Measurements from ENCODE around the gene MAPK12.
"Not testable (repeated sequence)": the region's sequence is repeated elsewhere in the genome, so short reads cannot be mapped to it uniquely, and the experiment has no call there.

The MAPK12 gene

DNA sequence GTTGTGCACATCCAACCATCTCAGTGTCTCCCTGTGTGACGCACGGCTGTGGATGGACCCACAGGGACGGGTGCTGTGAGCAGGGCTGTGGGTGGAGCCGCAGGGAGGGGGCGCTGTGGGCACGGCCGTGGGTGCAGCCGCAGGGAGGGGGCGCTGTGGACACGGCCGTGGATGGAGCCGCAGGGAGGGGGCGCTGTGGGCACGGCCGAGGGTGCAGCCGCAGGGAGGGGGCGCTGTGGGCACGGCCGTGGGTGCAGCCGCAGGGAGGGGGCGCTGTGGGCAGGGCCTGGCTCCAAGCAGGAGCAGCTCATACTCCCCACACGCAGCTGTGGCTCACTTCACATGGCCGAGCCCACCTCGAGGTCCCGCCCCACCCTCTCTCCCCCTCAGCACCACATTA, 14.7 kb upstream of the MAPK12 start:
- H3K9me3 ChIP-seq (ENCODE audit: control insufficient read depth, insufficient read depth, low read length) = no peaks in the 10 kb centered on the region
- no peak overlapping the region for H3K4me3 ChIP-seq (ENCODE audit: low read depth, low read length)
- H3K4me1 ChIP-seq (ENCODE audit: control insufficient read depth, insufficient read depth, low read length) = no peaks in the 10 kb centered on the region
- H3K36me3 ChIP-seq (ENCODE audit: control insufficient read depth, insufficient read depth, low read length) = peaks cover 64% of the 10 kb centered on the region
- H3K9ac ChIP-seq (ENCODE audit: low read depth, low read length) = no peak overlapping the region
- peaks cover 2% of the 10 kb centered on the region for H3K27me3 ChIP-seq (ENCODE audit: control insufficient read depth, insufficient read depth, low read length)

DNA sequence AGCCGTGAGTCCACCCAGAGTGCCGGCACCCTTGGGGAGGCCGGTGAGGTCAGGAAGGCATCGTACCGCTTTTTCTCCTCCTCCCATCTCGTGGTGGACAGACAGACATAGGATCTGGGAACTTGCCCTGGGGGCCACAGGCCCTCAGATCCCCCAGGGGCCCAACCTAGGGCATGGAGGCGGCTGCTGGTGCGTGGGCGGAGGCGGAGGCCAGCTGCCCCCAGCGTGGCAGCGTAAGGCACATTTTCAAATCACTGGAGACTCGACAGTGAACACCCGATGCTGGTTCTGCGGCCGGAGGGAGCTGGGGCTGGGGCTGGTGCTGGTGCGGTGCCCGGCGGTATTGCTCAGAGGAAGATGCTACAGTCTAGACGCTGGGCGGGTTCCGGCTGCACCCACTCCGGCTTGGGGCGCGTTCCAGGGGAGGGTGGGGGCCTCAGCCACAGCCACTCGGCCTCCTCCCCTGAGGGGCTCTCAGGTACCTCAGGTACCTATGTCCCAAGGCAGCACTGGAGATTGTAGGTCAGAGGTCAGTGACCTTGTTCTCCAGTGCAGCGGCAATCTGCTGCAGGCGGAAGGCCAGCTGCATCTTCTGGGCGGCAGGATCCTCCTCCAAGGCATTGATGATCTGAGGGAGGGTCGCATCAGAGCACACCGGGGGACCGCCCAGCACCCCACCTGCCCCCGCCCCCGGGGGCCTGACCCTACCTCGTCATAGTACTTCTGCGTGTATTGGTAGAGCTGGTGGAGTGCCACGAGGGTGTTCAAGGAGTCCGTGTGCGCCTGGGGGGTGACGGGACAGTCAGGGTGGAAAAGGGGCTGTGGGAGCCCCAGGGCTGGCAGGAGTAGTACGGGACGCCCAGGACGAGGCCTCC, 13.9 kb upstream of the MAPK12 start:
- Histone ChIP-seq H3K4me1 (ENCODE audit: control insufficient read depth, insufficient read depth, low read length) (no peaks in the 10 kb centered on the region), H3K27me3 (ENCODE audit: control insufficient read depth, insufficient read depth, low read length) (peaks cover 4% of the 10 kb centered on the region), H3K36me3 (ENCODE audit: control insufficient read depth, insufficient read depth, low read length) (peaks cover 58% of the 10 kb centered on the region), H3K4me3 (ENCODE audit: low read depth, low read length) (no peak overlapping the region), H3K9ac (ENCODE audit: low read depth, low read length) (no peak overlapping the region), H3K9me3 (ENCODE audit: control insufficient read depth, insufficient read depth, low read length) (no peaks in the 10 kb centered on the region)

DNA sequence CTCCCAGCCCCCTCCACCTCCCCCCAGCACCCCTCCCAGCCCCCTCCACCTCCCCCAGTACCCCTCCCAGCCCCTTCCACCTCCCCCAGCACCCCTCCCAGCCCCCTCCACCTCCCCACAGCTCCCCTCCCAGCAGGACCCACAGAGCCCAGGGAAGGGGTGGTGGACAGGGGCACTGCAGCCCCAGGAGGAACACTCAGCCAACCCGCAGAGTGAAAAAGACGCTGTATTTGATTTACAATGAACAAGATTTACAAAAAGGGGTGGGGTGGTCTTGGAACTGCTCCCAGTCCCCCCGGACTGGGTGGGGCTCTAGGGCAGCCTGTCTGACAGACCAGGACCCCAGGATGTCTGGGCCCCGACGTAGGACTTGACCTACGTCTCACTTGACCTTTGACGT, 13.3 kb upstream of the MAPK12 start:
- Histone ChIP-seq H3K36me3 (ENCODE audit: control insufficient read depth, insufficient read depth, low read length) (peaks cover 54% of the 10 kb centered on the region), H3K9ac (ENCODE audit: low read depth, low read length) (no peak overlapping the region), H3K27me3 (ENCODE audit: control insufficient read depth, insufficient read depth, low read length) (peaks cover 4% of the 10 kb centered on the region), H3K9me3 (ENCODE audit: control insufficient read depth, insufficient read depth, low read length) (no peaks in the 10 kb centered on the region), H3K4me3 (ENCODE audit: low read depth, low read length) (no peak overlapping the region), H3K4me1 (ENCODE audit: control insufficient read depth, insufficient read depth, low read length) (no peaks in the 10 kb centered on the region)

DNA sequence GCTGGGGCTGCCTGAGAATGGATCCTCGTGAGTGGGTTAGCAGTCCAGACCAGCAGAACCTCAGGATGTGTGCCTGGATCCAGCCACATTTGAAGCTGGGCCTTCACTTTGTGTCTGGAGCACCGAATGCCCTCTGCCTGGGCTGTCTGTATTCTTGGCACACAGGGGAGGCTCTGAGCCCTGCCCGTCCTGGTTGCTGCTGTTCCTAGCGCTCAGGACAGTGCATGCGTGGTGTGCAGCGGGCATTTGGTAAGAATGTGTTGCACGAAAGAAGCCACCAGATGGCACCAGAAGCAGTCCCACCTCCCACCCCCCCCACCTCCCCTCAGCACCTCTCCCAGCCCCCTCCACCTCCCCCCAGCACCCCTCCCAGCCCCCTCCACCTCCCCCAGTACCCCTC, 12.8 kb upstream of the MAPK12 start:
- H3K27me3 ChIP-seq (ENCODE audit: control insufficient read depth, insufficient read depth, low read length) = peaks cover 9% of the 10 kb centered on the region
- no peaks in the 10 kb centered on the region for H3K4me1 ChIP-seq (ENCODE audit: control insufficient read depth, insufficient read depth, low read length)
- H3K36me3 ChIP-seq (ENCODE audit: control insufficient read depth, insufficient read depth, low read length) = peaks cover 49% of the 10 kb centered on the region
- H3K4me3 ChIP-seq (ENCODE audit: low read depth, low read length) = no peak overlapping the region
- no peak overlapping the region for H3K9ac ChIP-seq (ENCODE audit: low read depth, low read length)
- no peaks in the 10 kb centered on the region for H3K9me3 ChIP-seq (ENCODE audit: control insufficient read depth, insufficient read depth, low read length)

DNA sequence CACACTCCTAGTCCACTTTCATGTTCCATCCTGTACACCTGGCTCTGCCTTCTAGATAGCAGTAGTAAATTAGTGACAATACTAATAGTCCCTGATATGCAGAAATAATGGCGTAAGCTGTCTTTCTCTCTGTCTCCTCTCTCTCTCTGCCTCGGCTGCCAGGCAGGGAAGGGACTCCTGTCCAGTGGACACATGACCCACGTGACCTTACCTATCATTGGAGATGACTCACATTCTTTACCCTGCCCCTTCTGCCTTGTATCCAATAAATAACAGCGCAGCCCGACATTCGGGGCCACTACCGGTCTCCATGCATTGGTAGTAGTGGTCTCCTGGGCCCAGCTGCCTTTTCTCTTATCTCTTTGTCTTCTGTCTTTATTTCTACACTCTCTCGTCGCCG, 12.3 kb upstream of the MAPK12 start:
- not testable (repeated sequence) for H3K4me3 ChIP-seq (ENCODE audit: low read depth, low read length); H3K9me3 ChIP-seq (ENCODE audit: control insufficient read depth, insufficient read depth, low read length); H3K4me1 ChIP-seq (ENCODE audit: control insufficient read depth, insufficient read depth, low read length); H3K9ac ChIP-seq (ENCODE audit: low read depth, low read length)
- Histone ChIP-seq H3K27me3 (ENCODE audit: control insufficient read depth, insufficient read depth, low read length) (peaks cover 14% of the 10 kb centered on the region), H3K36me3 (ENCODE audit: control insufficient read depth, insufficient read depth, low read length) (peaks cover 44% of the 10 kb centered on the region)

DNA sequence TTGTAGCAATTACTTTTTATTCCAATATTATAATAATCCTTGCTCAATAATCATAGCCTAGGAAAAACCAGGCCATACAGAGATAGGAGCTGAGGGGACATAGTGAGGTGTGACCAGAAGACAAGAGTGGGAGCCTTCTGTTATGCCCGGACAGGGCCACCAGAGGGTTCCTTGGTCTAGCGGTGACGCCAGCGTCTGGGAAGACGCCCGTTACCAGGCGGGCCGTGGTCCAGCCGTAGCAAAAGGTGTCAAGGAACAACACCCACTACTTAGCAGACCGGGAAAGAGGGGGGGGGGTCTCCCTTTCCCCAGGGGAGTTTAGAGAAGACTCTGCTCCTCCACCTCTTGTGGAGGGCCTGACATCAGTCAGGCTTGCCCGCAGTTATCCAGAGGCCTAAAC, 11.9 kb upstream of the MAPK12 start:
- not testable (repeated sequence) for H3K4me3 ChIP-seq (ENCODE audit: low read depth, low read length); H3K9ac ChIP-seq (ENCODE audit: low read depth, low read length); H3K9me3 ChIP-seq (ENCODE audit: control insufficient read depth, insufficient read depth, low read length); H3K4me1 ChIP-seq (ENCODE audit: control insufficient read depth, insufficient read depth, low read length)
- Histone ChIP-seq H3K27me3 (ENCODE audit: control insufficient read depth, insufficient read depth, low read length) (peaks cover 18% of the 10 kb centered on the region), H3K36me3 (ENCODE audit: control insufficient read depth, insufficient read depth, low read length) (peaks cover 39% of the 10 kb centered on the region)

DNA sequence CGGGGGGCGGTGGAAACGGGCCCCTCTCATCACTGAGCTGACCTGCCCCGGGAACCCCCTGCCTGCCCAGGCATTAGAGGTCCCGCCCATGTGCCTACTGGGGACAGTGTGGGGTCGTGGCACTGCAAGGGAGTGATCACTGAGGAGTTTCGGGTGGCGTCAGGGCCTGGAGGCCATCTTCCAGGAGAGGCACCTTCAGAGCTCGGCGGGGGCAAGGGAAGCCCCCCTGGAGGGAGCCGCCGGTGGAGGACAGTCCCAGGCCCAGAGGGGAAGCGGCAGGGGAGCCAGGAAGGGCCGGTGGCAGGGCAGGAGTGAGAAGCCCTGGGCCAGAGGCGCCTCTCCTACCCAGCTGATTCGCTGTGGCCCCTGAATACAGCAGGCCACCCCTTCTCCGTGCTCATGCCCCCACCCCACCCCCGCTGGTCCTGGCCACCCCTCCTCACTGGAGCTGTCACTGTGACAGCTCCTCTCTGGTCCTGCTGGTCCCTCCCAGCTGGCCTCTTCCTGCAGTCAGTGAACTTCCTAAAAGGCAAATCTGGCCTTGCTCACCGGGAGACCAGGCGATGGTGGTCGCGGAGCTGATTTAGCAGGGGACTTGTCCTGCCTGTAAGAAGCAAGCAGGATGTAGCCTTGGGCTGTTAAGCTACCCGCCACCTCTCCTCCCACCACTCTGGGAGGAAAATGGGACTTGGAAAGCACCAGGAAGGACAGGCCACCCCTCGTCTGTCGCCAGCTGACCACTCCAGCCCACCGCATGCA, 10.7 kb upstream of the MAPK12 start:
- Histone ChIP-seq H3K36me3 (ENCODE audit: control insufficient read depth, insufficient read depth, low read length) (peaks cover 28% of the 10 kb centered on the region), H3K27me3 (ENCODE audit: control insufficient read depth, insufficient read depth, low read length) (peaks cover 23% of the 10 kb centered on the region), H3K9ac (ENCODE audit: low read depth, low read length) (no peak overlapping the region), H3K4me3 (ENCODE audit: low read depth, low read length) (peak overlapping the region; percentile 37), H3K9me3 (ENCODE audit: control insufficient read depth, insufficient read depth, low read length) (no peaks in the 10 kb centered on the region), H3K4me1 (ENCODE audit: control insufficient read depth, insufficient read depth, low read length) (no peaks in the 10 kb centered on the region)

DNA sequence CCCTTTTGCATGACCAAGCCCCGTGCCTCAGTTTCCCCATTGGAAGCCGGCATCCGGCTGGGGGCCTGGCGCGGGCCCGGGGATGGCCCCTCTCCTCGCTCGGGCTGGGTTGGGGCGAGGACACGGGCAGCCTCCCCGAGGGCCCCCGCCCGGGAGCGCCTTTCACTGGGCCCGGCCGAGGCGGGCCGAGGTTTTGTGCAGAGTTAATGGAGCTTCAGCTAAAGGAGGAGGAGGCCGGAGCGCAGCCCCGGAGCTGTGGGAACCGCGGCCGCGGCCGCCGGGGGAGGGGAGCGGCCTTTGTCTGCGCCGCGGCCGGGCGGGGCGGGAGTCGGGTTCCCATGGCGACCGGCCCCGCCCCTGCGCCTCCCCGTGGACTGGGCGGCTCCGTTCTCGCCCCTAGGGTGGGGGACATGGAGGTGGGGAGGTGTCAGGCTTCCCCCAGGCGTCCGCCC, 10.1 kb upstream of the MAPK12 start:
- no peaks in the 10 kb centered on the region for H3K4me1 ChIP-seq (ENCODE audit: control insufficient read depth, insufficient read depth, low read length)
- H3K27me3 ChIP-seq (ENCODE audit: control insufficient read depth, insufficient read depth, low read length) = peaks cover 28% of the 10 kb centered on the region
- H3K4me3 ChIP-seq (ENCODE audit: low read depth, low read length) = peak overlapping the region; percentile 41
- H3K36me3 ChIP-seq (ENCODE audit: control insufficient read depth, insufficient read depth, low read length) = peaks cover 21% of the 10 kb centered on the region
- H3K9ac ChIP-seq (ENCODE audit: low read depth, low read length) = no peak overlapping the region
- H3K9me3 ChIP-seq (ENCODE audit: control insufficient read depth, insufficient read depth, low read length) = no peaks in the 10 kb centered on the region

DNA sequence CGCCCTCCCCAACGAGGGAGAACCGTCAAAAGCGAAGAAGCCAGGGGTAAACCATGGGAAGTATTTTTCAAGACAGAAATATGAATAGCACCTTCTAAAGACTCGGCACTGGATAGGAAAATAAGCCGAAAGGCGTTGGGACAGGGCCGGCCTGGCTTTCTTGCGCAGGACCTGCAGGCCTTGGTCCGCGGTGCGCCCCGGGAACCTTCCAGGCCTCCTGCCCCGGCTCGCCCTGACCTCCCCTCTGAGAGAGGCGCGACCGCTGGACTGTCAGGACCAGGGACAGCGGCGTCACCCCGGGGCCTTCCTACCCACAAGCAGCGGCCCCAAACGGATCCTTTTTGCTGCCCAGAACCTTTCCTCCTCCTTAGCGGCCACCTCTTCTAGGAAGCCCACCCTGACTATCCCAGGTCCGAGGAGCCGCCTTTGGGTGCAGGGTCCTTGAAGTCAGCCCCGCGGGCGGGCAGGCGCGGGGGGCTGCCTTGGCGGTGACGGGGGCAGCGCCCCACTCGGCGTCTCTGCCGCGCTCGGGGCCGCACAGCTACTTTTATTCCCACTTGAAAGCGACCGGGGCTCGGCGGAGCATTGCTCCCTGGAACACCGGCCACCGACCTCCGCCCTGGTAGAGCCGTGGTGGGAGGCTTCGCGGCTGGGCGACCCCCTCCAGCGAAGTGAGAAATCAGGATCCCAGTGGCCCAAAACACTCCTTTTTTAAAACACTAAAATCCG, 9.3 kb upstream of the MAPK12 start:
- H3K27me3 ChIP-seq (ENCODE audit: control insufficient read depth, insufficient read depth, low read length) = peaks cover 32% of the 10 kb centered on the region
- no peak overlapping the region for H3K9ac ChIP-seq (ENCODE audit: low read depth, low read length)
- peaks cover 14% of the 10 kb centered on the region for H3K36me3 ChIP-seq (ENCODE audit: control insufficient read depth, insufficient read depth, low read length)
- no peaks in the 10 kb centered on the region for H3K4me1 ChIP-seq (ENCODE audit: control insufficient read depth, insufficient read depth, low read length)
- H3K4me3 ChIP-seq (ENCODE audit: low read depth, low read length) = peak overlapping the region; percentile 41
- no peaks in the 10 kb centered on the region for H3K9me3 ChIP-seq (ENCODE audit: control insufficient read depth, insufficient read depth, low read length)

DNA sequence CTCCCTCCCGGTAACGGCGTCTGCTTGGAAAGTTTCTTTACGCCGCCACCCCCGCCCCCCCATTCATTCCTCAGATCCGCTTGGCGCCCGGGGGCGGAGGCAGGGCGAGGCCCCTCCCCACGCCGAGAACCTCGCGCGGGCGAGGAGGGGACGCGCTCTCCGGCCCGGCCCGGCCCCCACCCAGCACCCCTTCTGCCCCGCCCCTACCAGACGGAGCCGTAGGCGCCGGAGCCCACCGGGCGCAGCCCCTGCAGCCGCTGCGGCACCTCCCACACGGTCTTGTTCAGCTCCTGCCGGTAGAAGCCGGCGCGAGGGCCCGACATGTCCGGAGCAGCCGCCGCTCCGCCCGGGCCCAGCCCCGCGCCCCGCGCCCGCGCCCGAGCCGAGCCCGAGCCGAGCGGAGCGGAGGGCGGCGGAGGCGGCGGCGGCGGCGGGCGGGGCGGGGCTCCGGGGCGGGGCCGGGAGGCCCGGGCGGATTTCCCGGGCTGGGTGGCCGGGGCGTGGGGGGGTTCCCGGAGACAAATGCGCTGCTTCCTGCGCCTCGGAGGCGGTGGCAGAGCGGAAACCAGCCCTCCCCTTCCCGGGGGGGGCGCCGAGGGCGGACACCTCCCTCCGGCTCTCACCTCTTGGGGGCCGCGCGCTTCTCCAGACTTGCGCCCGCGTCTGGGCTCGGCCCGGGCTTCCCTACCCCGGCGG, 8.6 kb upstream of the MAPK12 start, which contains the start of gene MAPK11:
Gene MAPK11 (minus strand): TSS at position 411 of the 696 bp plus-strand sequence. CDS start 88 bp downstream, at position 323.
- peak within 1 kb of the TSS; percentile 41 for H3K4me3 ChIP-seq (ENCODE audit: low read depth, low read length)
- no peak within 1 kb of the TSS for H3K9ac ChIP-seq (ENCODE audit: low read depth, low read length)
- H3K27me3 ChIP-seq (ENCODE audit: control insufficient read depth, insufficient read depth, low read length) = peaks cover 32% of the 10 kb centered on the region
- peaks cover 7% of the 10 kb centered on the region for H3K36me3 ChIP-seq (ENCODE audit: control insufficient read depth, insufficient read depth, low read length)
- H3K4me1 ChIP-seq (ENCODE audit: control insufficient read depth, insufficient read depth, low read length) = no peaks in the 10 kb centered on the region
- no peaks in the 10 kb centered on the region for H3K9me3 ChIP-seq (ENCODE audit: control insufficient read depth, insufficient read depth, low read length)

DNA sequence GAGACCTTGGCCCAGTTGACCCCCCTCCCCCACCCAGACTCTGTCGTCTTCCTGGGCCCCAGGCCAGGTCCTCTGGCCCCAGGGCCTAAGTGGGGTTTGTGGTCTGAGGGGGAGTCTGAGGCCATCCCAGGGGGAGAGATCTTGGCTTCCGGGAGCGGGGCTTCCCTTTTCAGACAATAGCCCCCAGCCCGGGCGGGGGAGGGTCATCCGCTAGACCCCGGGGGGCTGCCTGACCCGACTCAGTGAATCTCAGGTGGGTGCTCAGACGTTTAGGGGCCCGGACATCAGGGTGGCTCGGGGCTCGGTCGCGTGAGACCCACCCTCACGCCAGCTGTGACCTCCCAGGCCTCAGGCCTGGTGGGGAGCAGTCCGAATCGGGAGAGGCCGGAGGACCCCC, 8.1 kb upstream of the MAPK12 start:
- Histone ChIP-seq H3K4me3 (ENCODE audit: low read depth, low read length) (peak overlapping the region; percentile 39), H3K27me3 (ENCODE audit: control insufficient read depth, insufficient read depth, low read length) (peaks cover 32% of the 10 kb centered on the region), H3K9me3 (ENCODE audit: control insufficient read depth, insufficient read depth, low read length) (no peaks in the 10 kb centered on the region), H3K9ac (ENCODE audit: low read depth, low read length) (no peak overlapping the region), H3K4me1 (ENCODE audit: control insufficient read depth, insufficient read depth, low read length) (no peaks in the 10 kb centered on the region), H3K36me3 (ENCODE audit: control insufficient read depth, insufficient read depth, low read length) (peaks cover 4% of the 10 kb centered on the region)
